NCI-H2107 (cell line): ENCODE results near the gene TAS1R3.

ENCODE experiments used
- DNase-seq: peaks from one replicate; lab custom pipeline; 2025; lab: John Stamatoyannopoulos, UW

The TAS1R3 gene

DNA sequence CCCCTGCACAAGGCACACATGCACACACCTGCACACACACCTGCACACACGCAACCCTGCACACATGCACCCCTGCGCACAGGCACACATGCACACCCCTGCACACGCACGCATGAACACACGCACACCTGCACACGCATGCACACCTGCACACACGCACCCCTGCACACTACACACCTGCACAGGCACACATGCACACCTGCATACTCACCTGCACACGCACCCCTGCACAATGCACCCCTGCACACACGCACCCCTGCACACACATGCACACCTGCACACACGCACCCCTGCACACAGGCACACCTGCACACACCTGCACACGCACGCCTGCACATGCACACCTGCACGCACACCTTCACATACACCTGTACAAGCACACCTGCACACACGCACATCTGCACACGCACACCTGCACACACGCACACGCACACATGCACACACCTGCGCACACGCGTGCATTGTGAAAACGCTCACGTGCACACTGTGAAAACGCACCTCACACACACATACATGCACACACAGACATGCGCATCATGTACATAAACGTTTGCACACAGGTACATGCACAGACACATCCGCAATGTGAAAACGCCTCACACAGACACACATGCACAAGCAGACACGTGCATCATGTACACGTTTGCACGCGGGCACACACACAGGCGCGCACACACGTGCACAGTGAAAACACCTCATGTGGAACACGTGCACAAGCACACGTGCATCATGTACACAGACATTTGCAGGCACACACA is 9.9 kb downstream of the TAS1R3 start:
- DNase-seq, result no peak

DNA sequence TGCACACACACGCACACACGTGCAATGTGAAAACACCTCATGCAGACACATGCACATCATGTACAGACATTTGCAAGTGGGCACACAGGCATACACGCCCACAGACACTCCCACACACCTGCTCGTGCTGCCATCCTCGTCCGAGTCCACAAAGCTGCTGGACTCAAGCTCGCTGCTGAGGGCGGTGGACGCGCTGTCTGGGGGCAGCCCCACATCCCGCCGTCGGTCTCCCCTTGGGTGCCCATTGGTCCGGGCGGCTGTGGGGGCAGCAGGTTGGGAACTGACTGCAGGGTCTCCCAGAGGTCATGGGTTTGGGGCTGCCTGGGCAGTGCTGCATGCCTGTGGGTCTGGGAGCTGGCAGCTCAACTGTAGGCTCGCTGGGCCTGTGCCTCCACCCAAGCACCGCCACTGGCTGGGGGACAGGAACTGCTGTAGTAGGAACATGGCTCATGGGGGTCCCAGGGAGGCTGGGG is 10.5 kb downstream of the TAS1R3 start:
- DNase-seq, result no peak

DNA sequence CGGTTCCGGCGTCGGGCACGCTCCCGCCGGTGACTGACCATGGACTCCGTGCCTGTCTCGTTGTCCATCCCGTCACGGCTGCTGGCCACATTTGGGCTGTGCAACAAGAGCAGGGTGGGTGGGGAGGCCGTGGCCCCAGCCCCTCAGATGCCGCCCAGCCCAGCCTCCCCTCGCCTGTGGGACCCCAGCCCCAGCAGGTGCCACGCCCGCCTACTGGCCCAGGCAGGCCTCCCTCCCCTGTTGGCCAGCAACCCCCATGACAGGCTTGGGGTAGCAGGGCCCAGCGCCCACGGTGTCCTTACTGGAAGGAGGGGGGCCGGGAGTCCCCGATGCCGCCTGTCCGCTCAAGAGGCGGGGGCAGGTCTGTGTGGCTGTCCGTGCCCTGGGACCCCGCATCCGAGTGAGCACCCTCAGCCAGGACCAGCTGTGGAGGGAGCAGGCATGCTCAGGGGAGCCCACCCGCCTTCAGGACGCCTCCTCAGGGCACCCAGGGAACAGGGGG is 11.0 kb downstream of the TAS1R3 start:
- no peak for DNase-seq

DNA sequence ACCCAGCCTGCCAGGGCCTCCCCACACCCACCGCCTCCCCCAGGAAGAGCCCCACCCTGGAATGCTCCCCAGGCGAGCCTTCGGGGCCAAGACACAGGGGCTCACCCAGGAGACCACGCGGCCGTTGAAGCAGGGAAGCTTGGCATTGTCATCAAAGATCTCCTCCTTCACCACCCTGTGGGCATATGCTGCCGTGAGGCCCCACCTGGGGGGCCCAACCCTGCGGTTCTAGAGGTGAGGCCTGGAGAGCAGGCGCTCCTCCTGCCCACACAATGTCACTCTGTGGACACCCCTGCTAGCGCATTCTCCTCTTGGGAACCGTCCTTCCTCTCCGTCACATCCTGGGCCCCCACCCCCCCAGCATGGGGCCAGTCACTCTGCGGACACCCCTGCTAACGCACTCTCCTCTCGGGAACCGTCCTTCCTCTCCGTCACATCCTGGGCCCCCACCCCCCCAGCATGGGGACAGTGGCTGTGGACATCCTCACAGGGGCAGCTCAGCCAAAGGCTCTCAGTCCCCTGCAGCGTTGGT is 11.6 kb downstream of the TAS1R3 start:
- no peak for DNase-seq

DNA sequence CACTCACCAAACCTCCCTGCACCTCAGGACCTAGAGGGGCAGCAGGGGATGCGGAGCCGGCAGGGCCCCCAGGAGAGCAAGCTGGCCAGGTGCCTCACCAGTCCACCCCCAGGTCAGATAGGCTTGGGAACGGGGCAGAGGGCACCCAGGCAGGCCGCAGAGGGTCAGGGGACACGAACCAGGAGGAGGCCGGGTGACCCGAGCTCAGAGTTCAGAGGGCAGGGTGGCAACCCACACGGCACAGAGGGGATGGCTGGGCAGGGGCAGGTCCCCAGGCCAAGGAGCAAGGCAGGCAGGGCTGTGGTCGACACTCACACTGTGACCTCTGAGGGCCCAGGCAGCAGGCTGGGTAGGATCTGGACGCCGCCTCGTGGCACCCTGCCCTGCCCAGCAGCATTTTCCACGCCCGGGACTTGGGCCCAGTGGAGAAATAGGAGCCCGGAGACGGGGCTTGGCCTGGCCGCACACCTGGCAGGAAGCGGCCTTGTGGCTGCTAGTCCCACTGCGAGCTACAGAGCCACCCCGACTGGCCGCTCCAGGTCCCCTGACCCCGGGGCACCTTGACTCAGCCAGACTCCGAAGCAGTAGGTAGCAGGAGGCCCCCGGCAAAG is 12.8 kb downstream of the TAS1R3 start:
- DNase-seq, result no peak

DNA sequence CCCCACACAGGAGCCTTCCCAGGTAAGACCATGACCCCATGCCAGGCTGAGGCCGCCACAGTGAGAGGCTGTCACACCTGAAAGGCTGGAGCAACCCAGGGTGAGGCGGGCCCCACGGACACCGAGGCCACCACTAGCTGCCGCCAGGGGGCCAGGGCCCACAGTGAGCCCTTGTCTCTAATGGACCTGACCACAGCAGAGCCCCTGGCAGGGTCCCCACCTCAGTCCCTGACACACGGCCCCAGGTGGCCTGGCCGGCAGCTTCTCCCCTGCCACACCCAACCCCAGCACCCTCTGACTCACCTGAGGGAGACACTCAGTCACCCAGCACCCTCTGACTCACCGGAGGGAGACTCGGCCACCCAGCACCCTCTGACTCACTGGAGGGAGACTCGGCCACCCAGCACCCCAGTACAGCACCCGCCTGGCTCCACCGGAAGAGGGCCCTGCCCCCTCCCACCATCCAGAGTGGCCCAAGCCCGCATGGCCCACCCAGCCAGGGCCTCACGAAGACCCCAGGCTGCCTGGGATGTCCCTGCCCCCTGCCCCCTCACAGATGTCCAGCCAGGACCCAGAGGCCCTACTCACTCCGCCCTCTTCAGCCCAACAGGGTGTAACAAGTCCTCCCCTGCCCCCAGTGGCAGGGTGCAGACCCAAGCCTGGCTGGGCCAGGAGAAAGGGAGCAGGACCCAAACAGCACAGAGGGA is 13.7 kb downstream of the TAS1R3 start:
- DNase-seq, result no peak

DNA sequence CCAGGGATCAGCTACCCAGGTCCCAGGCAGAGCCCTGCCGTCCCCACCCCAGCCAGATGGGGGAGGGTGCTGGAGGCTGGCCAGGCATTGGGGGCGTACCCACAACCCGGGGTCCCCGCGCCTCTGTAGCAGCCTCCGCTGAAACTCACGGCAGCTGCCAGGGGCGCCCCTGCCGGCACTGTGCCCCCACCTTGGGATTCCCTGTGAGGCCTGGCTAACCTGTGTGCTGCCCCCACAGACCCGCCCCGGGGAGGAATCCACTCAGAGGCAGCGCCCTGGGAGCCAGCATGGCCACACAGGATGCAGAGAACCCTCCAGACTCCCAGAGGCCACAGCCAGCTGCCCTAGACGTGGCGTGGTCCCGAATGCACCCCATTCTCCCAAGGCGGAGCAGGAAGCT is 14.3 kb downstream of the TAS1R3 start:
- DNase-seq, result no peak

DNA sequence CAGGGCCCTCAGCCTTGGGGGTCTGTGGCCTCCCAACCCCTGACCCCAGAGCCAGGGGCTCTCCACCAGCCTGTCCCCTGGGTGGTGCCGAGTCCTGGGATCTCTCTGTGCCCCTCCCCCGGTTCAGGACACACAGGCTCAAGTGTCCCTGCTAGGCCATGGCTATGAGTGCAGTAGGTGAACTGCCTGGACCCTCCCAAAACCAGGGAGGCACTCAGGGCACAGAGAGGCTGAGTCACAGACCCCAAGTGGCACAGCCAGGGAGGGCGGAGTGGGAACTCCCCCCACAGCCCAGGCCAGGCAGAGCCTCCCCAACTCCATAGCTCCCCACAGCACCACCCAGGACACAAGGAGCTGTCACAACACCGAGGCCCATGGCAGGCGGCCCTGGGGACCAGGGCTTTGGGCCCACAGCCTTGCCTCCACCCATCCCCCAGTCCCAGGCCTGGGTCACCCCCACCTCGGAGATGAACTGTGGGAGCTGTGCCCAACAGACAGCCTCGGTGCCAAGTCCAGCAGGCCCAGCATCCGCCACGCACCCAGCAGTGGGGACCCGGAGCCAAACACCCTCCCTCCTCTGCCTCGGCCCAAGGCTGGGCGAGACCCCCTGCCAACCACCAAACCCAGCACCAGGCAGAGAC is 14.9 kb downstream of the TAS1R3 start:
- no peak for DNase-seq

DNA sequence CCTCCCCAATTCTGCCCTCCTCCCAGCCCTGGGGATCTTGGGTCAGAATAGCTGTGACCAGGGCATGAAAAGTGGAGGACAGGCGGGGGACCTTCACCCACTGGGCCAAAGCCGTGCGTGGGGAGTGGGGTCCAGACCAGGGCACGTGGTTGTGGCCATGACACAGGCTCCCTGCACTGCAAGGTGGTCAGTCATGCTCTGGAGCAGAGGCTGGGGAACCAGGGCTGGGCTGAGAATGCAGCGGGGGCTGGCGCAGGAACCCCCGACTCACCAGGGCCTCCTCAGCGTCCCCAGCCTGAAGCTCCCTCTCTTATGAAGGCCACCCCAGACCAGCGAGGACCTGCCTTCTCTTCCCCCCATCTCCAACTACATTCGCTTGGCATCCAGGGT is 15.4 kb downstream of the TAS1R3 start:
- DNase-seq, result no peak

DNA sequence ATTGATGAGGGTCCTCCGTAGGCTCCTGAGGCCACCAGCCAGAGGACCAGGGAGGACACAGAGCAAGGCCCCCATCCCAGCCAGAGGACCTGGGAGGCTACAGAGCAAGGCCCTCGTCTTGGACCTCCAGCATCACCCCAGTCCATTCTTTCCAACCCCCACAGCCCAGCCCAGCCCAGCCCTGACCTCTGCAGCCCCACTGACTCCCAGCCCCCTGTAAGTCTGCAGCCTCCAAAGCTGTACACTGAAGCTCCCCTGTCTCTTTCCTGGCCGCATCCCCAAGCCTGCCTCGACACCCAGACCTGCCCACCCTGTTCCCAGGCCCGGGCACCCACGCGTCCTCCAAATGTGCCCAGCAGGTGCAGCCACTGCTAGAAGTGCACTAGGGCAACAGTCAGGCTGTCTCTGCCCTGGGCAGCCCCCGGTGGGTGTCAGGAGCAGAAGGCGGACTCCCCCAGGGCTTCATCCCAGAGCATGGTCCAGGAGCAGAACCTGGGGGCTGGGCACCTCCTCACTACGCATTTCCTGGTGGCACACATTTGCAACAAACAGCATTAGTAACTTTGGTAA is 16.0 kb downstream of the TAS1R3 start:
- no peak for DNase-seq

DNA sequence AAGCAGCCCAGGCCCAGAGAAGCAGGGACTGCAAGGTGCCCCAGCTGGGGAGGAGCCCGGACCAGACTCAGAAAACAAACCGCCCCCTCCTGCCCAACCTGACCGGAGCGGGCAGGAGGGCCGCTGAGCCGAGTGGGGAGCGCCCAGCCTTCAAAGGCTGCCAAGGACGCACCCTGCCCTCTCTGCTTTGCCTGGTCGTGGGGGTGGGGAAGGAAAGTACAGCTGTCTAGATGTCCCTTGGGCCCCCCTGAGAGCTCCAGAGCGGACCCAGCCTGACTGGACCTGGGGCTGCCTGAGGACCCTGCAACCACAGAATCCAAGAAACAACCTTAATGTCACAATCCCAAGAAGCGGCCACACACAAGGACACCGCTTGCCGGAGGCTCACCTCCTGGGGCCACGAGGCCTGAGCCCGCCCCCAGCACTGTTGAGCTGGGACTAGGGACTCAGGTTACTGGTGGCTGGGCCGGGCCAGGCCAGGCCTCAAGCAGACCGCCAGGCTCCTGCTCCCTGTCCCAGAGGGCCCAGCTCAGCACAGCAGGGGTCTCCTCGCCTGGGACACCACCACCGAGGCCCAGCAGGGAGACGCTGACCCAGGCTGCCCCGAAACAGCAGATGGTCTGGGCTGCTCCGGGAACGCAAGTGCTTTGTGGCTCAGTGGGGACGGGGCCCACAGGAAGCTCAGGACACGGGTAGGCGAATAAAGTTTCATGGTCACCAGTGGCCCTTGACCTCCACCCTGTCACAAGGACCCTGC is 16.8 kb downstream of the TAS1R3 start:
- DNase-seq, result no peak

DNA sequence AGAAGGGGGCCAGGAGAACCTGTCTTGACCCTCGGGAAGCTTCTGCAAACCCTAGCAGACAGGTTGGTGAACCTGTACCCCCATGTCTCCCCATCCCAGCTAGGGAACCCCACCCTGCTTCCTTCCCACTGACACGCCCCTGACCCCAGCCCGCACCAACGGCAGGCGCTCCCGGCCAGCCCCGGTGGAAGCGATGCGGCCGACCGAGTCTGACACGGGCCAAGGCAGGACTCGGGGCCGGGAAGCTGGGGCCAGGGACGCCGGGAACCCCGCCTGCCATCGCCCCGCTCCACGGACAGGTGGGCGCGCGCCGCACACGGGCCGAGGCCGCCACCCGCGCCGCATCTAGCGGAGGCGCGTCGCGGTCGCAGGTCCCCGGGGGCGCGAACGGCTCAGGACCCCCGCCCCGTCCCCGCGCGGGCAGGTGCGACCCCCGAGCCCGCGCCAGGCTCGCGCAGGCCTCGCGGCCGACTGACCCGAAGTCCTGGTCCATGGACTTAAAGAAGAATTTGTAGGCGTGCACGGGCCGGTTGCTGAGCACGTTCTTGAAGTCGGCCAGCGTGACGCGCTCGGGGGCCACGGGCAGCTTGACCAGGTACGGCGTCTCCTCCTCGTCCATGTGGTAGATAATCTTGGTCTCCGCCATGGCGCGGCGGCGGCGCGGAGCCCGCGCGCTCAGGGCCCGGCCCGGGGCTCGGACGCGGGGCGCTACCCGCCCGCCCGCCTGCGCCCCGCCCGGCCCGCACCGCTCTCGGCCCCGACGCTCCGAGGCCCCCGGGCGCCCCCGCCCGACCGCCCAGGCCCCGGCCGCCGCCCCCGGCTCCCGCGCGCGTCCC is 17.6 kb downstream of the TAS1R3 start:
- DNase-seq, result no peak

DNA sequence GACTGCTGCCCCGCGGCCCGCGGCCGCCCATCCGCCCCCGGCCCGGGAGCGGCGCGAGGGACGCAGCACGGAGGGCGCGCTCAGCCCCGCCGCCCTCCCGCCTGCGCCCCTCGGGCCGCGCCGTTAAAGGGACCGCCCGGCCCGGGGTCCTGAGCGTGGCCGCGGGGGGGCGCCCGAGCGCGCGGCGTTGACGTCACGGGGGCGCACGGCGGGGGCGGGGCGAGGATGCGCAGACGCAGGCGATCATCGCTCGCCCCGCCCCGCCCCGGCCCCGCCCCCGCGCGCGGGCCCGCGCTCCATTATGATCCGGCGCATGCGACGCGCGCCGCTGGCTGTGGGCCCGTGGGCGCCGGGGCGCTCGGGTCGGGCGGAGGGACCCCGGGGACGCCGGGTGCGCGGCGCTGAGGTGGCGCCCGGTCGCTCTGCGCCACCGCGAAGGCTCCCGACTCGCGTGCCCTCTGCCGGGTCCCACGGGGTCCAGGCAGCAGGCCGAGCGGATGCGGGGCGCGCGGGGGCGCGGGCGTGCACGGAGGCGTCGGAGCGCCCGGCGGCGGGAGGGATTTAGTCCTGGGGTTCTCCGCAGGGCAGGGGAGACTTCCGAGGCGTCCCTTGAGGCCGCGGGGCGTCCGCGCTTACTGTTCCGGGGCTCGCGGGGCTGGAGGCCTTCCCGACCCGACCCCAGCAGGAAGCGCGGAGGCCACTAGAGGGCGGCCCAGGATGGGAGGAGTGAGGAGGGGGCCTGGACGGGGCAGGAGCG is 18.4 kb downstream of the TAS1R3 start, which contains the start of gene DVL1:
Gene DVL1, minus strand, starts transcription at position 163 of the 757 bp plus-strand sequence. CDS start 353 bp downstream, outside the sequence.
- DNase-seq, result no peak

DNA sequence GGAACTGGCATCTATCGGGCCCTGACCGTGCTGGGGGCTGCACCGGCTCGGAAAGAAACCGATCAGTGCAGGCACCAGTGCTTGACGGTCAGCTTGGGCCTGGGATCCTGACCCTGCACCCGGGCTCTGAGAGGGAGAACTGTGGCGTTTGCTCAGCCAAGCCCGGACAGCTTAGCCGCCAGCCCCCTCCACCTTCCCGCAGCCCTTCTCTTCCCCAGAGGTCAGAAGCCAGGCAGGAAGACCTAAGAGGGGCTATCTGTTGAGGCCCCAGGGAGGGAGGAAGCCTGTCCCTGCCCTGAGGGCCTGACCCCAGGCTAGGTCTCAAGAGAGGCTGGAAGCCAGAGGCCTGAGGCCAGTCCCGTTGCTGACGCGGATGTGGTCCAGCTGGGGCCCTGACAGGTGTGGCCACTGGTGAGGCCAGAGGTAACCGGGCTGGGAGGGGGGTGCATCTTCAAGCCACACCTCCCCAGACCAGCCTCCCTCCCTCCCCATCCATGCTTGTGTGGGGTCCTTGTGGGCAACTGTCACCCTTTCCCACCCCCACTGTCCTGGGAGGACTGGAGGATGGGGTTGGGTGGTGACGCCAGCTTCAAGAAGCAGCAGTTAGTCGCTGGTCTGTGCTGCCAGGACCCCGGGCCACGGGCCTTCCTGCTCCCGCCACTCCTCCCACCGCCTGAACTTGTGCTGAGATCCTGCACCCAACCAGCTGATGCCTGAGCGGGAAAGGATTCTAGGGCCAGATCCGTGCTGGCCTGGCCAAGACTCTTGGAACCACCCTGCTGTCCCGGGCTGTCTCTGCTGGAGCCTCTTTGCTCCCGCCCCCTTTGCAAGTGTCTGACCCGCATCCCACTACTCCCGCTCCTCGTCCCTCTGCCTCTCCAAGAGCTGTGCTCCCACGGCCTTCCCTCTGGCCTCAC is 20.7 kb downstream of the TAS1R3 start:
- DNase-seq, result no peak

DNA sequence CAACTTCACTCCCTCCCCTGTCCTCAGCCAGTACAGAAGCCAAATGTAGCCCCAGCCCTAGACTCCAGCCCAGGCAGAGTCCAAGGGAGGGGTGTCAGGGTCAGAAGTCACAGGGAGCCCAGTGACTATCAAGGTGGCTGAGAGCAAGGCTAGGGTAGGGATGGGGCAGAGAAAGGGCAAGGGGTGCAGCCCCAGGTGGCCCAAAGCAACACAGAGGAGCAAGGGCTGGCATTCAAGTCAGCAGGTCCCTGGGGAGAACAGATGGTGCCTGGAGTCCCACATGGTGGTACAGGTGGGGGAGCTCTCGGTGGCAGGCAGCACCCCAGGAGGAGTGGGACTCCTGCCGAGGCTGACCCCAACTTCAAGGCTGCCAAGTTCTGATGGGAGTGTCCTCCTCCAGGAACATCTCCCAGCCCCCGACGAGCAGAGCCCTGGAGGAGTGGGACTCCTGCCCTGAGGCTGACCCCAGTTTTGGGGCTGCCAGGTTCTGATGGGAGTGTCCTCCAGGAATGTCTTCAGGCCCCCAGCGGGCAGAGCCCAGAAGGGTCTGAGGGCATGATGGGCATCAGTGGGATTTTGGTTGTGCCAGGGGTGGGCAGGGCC is 21.8 kb downstream of the TAS1R3 start:
- no peak for DNase-seq

DNA sequence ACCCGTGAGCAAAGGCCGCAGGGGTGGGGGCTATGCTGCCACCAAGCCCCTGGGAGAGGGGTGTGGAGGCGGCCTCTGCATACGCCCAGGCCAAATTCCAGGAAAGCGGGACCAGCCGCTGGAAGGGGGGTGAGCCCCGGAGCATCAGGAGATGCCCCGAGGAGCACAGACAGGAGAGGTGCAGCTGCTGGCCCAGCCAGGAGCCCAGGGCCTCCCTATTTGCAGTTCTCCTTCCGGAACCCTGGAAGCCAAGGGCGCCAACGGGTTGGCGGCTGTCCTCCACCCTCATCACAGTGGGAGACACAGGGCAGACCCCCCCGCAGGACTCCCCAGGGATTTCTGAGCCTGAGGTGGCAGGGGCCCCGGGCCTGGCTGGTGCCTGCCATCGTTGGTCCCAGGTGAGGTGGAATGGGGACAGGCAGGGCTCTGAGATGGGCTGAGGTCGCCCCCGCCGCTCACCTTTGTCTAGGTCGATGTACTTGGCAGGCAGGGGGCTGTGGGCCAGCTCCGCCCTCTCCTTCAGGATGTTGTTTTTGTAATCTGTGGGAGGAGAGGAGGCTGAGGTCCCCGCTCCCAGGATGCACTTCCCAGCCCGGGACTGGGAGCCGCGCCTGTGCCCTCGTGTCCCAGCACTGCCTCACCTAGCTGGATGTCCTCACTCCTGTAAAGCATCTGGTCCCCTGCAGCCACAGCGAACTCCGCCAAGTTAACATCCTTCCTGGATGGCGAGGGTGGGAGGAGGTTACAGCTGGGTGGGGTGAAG is 22.5 kb downstream of the TAS1R3 start:
- DNase-seq, result no peak
